Parathyroid adenoma (tissue), 2 donors: ENCODE results near the gene COL8A2.

Experiments used
- H2AFZ ChIP-seq: fragments of 300-600 bp; sonication (generic); one replicate; pipeline ENCODE4 v1.7.0; 2017; ENCODE audit warnings: antibody characterized with exemption, mild to moderate bottlenecking
- H3K27ac ChIP-seq: fragments of 300-600 bp; sonication (generic); one replicate; pipeline ENCODE4 v1.7.0; 2017
- H3K27me3 ChIP-seq: fragments of 300-600 bp; sonication (generic); one replicate; pipeline ENCODE4 v1.7.0; 2017; ENCODE audit warnings: low read length; ENCODE audit not compliant: control insufficient read depth, insufficient read depth
- H3K36me3 ChIP-seq: fragments of 300-600 bp; sonication (generic); one replicate; pipeline ENCODE4 v1.7.0; 2017; ENCODE audit warnings: low read length; ENCODE audit not compliant: control insufficient read depth, insufficient read depth
- H3K4me1 ChIP-seq: fragments of 300-600 bp; sonication (generic); one replicate; pipeline ENCODE4 v1.7.0; 2017; ENCODE audit warnings: control low read depth
- H3K4me2 ChIP-seq: fragments of 300-600 bp; sonication (generic); one replicate; pipeline ENCODE4 v1.7.0; 2017; ENCODE audit warnings: low read length
- H3K4me3 ChIP-seq: fragments of 300-600 bp; sonication (generic); one replicate; pipeline ENCODE4 v1.7.0; 2017; ENCODE audit warnings: low read depth, low read length
- H3K79me2 ChIP-seq: fragments of 300-600 bp; sonication (generic); one replicate; pipeline ENCODE4 v1.7.0; 2017; ENCODE audit warnings: control low read depth
- H3K9ac ChIP-seq: fragments of 300-600 bp; sonication (generic); one replicate; pipeline ENCODE4 v1.7.0; 2017; ENCODE audit warnings: mild to moderate bottlenecking
- H3K9me3 ChIP-seq: fragments of 300-600 bp; sonication (generic); one replicate; pipeline ENCODE4 v1.7.0; 2017; ENCODE audit warnings: low read length; ENCODE audit not compliant: control insufficient read depth
- TF ChIP-seq, protein P1 (sequence below): fragments of 300-600 bp; sonication (generic); IDR thresholded peaks from one replicate; pipeline ENCODE4 v1.7.0; 2017; ENCODE audit warnings: antibody characterized with exemption, mild to moderate bottlenecking
- donor health status: primary hyperparathyroidism.

The COL8A2 gene

DNA sequence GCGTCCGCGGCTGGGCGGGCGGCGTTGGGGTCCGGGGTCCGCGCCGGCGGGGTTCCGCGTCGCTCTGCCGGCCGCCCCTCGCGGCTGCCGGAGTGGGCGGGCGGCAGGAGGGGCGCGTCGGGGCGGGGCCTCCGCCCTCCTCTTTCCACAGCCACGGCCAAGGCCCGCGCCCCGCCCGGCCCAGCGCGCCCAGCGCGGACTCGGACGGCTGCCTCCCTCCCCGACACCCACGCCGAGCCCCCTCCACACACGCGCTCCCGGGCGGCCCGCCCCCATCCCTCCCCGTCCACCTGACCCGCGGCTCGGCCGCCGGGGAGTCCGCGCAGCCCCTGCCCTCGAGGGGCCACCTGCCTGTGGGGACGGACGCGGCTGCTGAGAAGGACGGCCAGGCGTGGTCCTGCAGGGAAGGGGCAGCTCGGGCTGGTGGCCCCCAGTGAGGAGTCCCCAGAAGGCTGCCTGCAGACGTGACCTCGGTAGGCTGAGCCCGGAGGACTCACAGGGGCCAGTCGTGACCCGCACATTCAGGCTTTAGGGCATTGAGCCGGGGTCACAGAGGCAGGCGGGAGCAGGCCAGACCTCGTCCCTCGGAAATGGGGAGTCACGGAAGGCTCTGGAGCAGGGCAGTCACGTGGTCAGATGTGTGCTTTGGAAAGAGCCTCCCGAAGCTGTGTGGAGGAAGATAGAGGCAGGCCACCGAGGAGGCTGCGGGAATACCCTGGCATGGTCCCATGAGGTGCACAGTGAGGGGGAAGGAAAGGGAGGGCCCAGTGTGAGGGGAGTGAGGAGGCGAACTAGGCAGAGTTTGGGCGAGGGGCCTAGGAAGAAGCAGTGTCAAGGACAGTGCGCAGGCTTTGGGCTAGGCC, at the start of gene COL8A2:
Gene COL8A2 (minus strand): TSS at position 94 of the 863 bp plus-strand sequence. CDS start 24,980 bp downstream, outside the sequence.
- Histone ChIP-seq H3K27me3 (no peaks in the 10 kb centered on the region), H3K4me3 (no peak within 1 kb of the TSS), H3K36me3 (no peaks in the 10 kb centered on the region), H3K4me1 (no peaks in the 10 kb centered on the region), H3K27ac (no peak within 1 kb of the TSS), H2AFZ (peak within 1 kb of the TSS; percentile 58), H3K79me2 (no peaks in the 10 kb centered on the region), H3K9ac (no peak within 1 kb of the TSS), H3K4me2 (peak within 1 kb of the TSS; percentile 53), H3K9me3 (no peaks in the 10 kb centered on the region)
- TF ChIP-seq, protein P1, sequence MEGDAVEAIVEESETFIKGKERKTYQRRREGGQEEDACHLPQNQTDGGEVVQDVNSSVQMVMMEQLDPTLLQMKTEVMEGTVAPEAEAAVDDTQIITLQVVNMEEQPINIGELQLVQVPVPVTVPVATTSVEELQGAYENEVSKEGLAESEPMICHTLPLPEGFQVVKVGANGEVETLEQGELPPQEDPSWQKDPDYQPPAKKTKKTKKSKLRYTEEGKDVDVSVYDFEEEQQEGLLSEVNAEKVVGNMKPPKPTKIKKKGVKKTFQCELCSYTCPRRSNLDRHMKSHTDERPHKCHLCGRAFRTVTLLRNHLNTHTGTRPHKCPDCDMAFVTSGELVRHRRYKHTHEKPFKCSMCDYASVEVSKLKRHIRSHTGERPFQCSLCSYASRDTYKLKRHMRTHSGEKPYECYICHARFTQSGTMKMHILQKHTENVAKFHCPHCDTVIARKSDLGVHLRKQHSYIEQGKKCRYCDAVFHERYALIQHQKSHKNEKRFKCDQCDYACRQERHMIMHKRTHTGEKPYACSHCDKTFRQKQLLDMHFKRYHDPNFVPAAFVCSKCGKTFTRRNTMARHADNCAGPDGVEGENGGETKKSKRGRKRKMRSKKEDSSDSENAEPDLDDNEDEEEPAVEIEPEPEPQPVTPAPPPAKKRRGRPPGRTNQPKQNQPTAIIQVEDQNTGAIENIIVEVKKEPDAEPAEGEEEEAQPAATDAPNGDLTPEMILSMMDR = no peak

DNA sequence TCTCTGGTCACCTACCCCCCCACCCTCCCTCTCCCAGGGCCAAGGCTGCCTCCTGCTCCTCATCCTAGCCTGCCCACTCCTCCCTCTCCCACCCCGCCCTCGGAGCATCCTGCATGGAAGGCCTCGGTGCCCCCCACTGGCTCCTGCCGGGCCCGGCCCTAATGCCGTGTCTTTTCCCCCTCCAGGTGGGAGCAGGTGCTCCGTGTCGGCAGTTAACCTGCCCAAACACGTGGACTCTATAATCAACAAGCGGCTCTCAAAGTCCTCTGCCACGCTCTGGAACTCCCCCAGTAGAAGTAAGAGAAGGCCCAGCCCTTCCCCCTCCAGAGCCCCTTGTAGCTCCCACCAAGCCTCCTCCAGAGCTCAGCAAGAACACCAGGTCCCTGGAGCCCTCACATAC, 49.7 kb upstream of the COL8A2 start:
- no peak overlapping the region for H3K27ac ChIP-seq
- H3K4me1 ChIP-seq = no peaks in the 10 kb centered on the region

DNA sequence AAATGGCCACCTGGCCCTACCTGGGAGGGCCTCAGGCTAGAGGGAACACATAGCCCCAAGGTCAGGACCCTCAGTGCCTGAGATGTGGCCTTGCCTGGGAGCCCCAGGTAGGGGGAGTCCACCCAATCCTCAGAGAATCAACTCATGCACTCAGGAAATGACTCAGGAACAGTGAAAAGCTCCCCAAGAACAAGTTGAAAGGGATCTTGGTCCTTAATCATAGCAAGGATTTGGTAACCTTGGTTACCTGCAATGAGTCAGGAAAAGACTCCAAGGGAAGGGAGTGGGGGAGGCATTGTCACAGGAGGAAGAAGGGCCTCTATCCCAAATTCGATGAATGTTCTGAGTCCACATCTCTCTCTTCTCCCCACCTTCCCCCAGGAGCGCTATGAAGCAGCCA, 48.0 kb upstream of the COL8A2 start:
- peaks cover 7% of the 10 kb centered on the region for H3K79me2 ChIP-seq
- no peak overlapping the region for H2AFZ ChIP-seq
- TF ChIP-seq, protein P1 = no peak
- H3K4me3 ChIP-seq = no peak overlapping the region
- H3K36me3 ChIP-seq = no peaks in the 10 kb centered on the region
- H3K9ac ChIP-seq = no peak overlapping the region
- no peaks in the 10 kb centered on the region for H3K9me3 ChIP-seq
- H3K4me1 ChIP-seq = no peaks in the 10 kb centered on the region
- no peaks in the 10 kb centered on the region for H3K27me3 ChIP-seq
- H3K4me2 ChIP-seq = no peak overlapping the region
- no peak overlapping the region for H3K27ac ChIP-seq

More for the DNA sequence above, 49.7 kb upstream of the COL8A2 start:
- TF ChIP-seq, protein P1 = no peak
- no peak overlapping the region for H2AFZ ChIP-seq
- H3K9ac ChIP-seq = no peak overlapping the region
- H3K4me3 ChIP-seq = no peak overlapping the region
- no peaks in the 10 kb centered on the region for H3K36me3 ChIP-seq
- no peaks in the 10 kb centered on the region for H3K27me3 ChIP-seq
- no peaks in the 10 kb centered on the region for H3K9me3 ChIP-seq
- H3K79me2 ChIP-seq = peaks cover 4% of the 10 kb centered on the region
- H3K4me2 ChIP-seq = no peak overlapping the region

DNA sequence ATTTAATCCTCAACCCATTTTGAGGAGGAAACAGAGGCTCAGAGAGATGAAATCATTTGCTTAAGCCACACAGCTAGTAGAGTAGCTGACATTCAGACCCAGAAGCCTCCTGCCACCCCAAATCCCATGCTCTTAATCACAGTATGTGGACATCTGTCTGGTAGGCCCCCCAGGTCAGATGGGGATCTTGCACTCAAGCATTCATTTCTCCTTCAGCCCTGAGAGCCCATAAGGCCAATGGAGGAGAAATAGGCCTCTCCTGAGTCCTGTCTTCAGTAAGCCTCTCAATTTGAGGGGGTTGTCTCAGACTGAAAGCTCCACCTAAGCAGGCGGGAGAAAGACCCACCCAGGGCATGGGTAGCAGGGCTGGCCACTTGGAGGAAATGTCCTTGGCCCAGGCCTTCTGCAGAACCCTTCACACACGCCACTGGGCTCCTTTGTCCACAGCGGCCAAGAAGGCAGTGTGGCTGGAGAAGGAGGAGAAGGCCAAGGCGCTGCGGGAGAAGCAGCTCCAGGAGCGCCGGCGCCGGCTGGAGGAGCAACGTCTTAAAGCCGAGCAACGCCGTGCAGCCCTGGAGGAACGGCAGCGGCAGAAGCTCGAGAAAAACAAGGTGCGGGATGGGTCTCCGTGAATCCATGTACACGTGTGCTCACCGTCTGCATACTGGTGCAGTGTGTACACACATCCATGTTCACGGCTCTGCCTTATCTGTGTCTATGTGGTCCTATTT, 47.2 kb upstream of the COL8A2 start:
- Histone ChIP-seq H3K4me3 (no peak overlapping the region), H3K4me1 (peaks cover 3% of the 10 kb centered on the region), H3K79me2 (peaks cover 11% of the 10 kb centered on the region), H3K9ac (no peak overlapping the region), H3K9me3 (no peaks in the 10 kb centered on the region), H3K4me2 (no peak overlapping the region), H3K36me3 (no peaks in the 10 kb centered on the region), H3K27me3 (no peaks in the 10 kb centered on the region), H2AFZ (no peak overlapping the region), H3K27ac (no peak overlapping the region)
- TF ChIP-seq, protein P1 = no peak
